GM19035 (cell line): ENCODE data around the gene ZBTB7B.

ENCODE experiments used
- ATAC-seq: cut with Tn5 transposase; IDR thresholded peaks from one replicate; pipeline ENCODE4 v1.9.1; 2021; ENCODE audit not compliant: unreplicated experiment

Gene ZBTB7B

GRCh38 chr1:155052439-155053395 is 50.1 kb downstream of the ZBTB7B start:
- ATAC-seq = no peak

GRCh38 chr1:155053531-155054105 is 51.0 kb downstream of the ZBTB7B start:
- no peak for ATAC-seq

GRCh38 chr1:155057104-155057503 is 54.5 kb downstream of the ZBTB7B start:
- no peak for ATAC-seq

GRCh38 chr1:155057788-155058211 is 55.2 kb downstream of the ZBTB7B start:
- ATAC-seq = no peak

- no peak for ATAC-seq
Measured at GRCh38 chr1:155060736-155061135, 58.1 kb downstream of the ZBTB7B start.

GRCh38 chr1:155061381-155062150 is 59.0 kb downstream of the ZBTB7B start:
- ATAC-seq = peak; percentile 54

GRCh38 chr1:155062151-155062686 is 59.6 kb downstream of the ZBTB7B start:
- no peak for ATAC-seq

- ATAC-seq = no peak
Measured at GRCh38 chr1:155062702-155063411, 60.3 kb downstream of the ZBTB7B start.

- peak; percentile 69 for ATAC-seq
Measured at GRCh38 chr1:155063550-155064110, 61.0 kb downstream of the ZBTB7B start, which contains the start of gene EFNA4. EFNA4 (plus strand) TSS chr1:155063740; CDS start chr1:155063824, 84 bp downstream.

GRCh38 chr1:155064111-155064831 is 61.7 kb downstream of the ZBTB7B start:
- ATAC-seq = no peak

- ATAC-seq = no peak
Measured at GRCh38 chr1:155064832-155065429, 62.3 kb downstream of the ZBTB7B start.

GRCh38 chr1:155066777-155067176 is 64.2 kb downstream of the ZBTB7B start:
- ATAC-seq = no peak
